Sigmoid colon (tissue), 4 donors: Measurements from ENCODE around the gene TBX15.

Experiments
- POLR2A ChIP-seq, 2 donors: fragments of 450-650 bp; IDR thresholded peaks; one replicate each; pipeline ENCODE4 v1.6.1; 2016; ENCODE audit warnings: antibody characterized with exemption in 2 of 2, mild to moderate bottlenecking in 2 of 2, moderate library complexity in 2 of 2
- POLR2AphosphoS5 ChIP-seq, 4 donors: sonication (generic); formaldehyde crosslinking; IDR thresholded peaks; one replicate each; pipeline ENCODE4 v1.6.1; 2017; ENCODE audit warnings: antibody characterized with exemption in 4 of 4
- TF ChIP-seq, protein P1 (sequence below), 4 experiments: fragments of 450-650 bp in 3 of 4; fragments of 200-600 bp in 1 of 4; IDR thresholded peaks; one replicate each; pipeline ENCODE4 v1.5.1; 2016 to 2019; ENCODE audit warnings: antibody characterized with exemption in 4 of 4, mild to moderate bottlenecking in 3 of 4, moderate library complexity in 2 of 4

DNA sequence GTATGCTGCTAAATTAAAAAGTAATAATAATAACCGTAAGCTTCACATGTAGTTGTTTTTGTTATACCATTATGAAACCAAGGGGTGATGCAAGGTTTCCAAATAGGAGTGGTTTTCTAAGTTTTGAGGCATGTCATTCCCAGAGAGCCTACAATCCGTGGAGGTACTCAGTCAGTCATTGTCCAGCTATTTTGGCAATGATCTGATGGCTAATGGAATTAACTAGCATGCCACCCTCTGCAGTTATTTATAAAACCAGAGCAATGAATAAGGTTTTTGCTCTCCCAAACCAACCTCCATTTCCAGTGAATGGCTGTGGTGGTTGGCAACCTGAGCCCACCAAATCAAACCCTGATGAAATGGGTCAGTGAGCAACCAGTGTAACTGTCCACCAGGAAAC, 106.4 kb downstream of the TBX15 start:
- TF ChIP-seq, protein P1, sequence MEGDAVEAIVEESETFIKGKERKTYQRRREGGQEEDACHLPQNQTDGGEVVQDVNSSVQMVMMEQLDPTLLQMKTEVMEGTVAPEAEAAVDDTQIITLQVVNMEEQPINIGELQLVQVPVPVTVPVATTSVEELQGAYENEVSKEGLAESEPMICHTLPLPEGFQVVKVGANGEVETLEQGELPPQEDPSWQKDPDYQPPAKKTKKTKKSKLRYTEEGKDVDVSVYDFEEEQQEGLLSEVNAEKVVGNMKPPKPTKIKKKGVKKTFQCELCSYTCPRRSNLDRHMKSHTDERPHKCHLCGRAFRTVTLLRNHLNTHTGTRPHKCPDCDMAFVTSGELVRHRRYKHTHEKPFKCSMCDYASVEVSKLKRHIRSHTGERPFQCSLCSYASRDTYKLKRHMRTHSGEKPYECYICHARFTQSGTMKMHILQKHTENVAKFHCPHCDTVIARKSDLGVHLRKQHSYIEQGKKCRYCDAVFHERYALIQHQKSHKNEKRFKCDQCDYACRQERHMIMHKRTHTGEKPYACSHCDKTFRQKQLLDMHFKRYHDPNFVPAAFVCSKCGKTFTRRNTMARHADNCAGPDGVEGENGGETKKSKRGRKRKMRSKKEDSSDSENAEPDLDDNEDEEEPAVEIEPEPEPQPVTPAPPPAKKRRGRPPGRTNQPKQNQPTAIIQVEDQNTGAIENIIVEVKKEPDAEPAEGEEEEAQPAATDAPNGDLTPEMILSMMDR (IDR thresholded peaks at IDR 0.05): no peak
- TF ChIP-seq POLR2A (IDR thresholded peaks at IDR 0.05) (no peak), POLR2AphosphoS5 (IDR thresholded peaks at IDR 0.05) (no peak)
